M059J (cell line): Measurements from ENCODE around the gene PSMD11. TPM values are rescaled to one million over a fixed set of nuclear protein-coding genes. Genes with fewer than 3 reads are reported as not detected.
"Not testable (repeated sequence)": the region's sequence is repeated elsewhere in the genome, so short reads cannot be mapped to it uniquely, and the experiment has no call there.

Experiments used
- DNase-seq: peaks from one replicate; pipeline ENCODE4 v3.0.0-alpha.2; 2012; ENCODE audit warnings: low read depth
- total RNA-seq: library from RNA; depleted of rRNA; stranded (reverse); fragments of >200 nt; shearing (Covaris generic); gene quantifications from 2 replicates; pipeline ENCODE4 v1.2.3, GENCODE V29; 2014; rRNA removed

PSMD11 gene
- total RNA-seq = 70.0 and 102 TPM in 2 replicates

DNA sequence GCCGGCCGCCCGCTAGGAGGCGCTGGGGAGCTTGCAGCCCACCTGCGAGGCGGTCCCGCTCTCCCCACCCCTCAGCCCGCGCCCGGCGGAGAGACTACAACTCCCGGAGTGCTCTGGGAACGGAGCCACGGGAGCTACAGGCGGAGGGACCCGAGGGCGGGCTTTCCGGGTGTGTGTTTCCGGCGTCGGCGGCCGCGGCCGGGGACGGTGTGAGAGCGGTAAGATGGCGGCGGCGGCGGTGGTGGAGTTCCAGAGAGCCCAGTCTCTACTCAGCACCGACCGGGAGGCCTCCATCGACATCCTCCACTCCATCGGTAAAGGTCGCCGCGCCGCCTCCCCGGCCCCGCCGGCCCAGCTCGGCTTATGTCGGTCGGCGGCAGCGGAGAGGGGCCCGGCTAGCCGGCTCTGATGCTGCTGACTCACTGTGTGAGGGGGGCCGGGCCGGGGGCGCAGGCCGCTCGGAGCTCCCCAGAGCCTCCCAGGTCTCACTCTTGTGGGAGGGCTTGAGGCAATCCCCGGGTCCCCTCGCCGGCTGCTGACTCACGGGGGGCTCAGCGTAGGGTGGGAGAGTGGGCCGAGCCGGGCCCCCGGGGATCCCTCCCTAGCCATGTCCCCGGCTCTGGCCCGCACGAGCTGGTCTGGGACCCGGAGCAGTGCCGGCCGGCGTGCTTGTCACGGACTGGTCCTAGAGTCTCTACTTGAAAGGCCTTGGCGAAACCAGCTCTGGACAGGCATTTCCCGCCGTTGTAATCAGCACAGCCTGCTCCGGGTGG lies at the start of gene PSMD11:
TSS of gene PSMD11 (plus strand) at position 210 of the 773 bp plus-strand sequence. CDS start at position 224, 14 bp downstream.
- peak; percentile 94 for DNase-seq

DNA sequence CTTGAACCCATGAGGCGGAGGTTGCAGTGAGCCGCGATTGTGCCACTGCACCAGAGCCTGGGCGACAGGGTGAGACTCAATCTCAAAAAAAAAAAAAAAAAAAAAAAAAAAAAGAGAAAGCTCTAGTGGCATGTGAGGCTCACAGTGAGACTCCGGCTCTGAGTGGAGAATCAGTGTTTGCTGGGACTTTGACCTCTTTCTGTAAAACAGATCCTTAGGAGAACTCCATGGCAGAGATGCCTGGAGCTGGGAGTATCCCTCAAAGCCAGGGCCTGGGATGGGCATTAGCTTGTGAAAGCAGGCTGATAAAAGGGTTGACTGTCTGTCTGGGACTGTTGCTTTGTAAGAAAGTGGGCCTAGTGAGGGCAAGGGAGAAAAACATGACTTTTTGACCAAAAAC lies 48.0 kb upstream of the PSMD11 start:
- DNase-seq = no peak

DNA sequence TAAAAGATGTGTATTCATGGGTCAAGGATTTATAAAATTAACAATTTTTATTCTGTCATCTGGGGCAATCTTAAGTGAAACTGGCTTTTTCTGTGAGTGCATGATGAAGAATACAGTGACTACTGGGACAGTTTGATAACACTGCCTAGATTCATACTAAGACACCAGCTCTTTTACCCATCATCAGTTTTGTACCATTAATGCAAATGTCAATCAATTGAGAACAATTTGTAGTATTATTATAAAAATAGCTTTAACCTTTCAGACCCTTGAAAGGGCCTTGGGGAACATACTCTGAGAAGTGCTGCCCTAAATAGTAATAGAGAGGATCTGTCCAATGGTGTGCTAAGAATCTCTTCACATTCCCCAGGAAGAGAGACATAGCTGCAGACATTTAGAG lies 45.4 kb upstream of the PSMD11 start:
- no peak for DNase-seq

- not testable (repeated sequence) for DNase-seq
Measured at GRCh38 chr17:32410085-32410484, 34.2 kb upstream of the PSMD11 start.

DNA sequence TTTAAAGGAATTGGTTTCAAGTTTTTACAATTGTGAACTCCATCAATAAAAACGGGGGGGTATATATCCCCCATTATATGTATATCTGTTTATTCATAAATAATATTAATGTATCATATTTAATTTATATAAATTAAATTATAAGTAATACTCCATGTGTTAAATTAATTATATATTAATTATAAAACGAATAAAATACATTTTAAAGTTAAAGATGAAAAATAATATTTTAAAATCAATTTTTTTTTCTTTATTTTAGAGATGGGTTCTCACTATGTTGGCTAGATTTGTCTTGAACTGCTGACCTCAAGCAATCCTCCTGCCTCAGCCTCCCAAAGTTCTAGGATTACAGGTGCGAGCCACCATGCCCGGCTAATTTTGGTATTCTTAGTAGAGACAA lies 17.4 kb upstream of the PSMD11 start:
- DNase-seq = no peak

DNA sequence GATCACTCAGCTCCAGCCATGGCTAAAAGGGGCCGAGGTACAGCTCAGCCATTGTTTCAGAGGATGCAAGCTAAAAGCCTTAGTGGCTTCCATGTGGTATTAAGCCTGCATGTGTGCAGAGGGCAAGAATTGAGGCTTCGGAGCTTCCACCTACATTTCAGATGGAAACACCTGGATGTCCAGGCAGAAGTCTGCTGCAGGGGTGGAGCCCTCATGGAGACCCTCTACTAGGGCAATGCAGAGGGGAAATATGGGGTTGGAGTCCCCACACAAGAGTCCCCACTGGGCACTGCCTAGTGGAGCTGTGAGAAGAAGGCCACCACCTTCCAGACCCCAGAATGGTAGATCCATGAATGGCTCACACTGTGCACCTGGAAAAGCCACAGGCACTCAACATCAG lies 14.7 kb upstream of the PSMD11 start:
- DNase-seq = no peak

GRCh38 chr17:32440722-32441121 lies 3.6 kb upstream of the PSMD11 start:
- no peak for DNase-seq

DNA sequence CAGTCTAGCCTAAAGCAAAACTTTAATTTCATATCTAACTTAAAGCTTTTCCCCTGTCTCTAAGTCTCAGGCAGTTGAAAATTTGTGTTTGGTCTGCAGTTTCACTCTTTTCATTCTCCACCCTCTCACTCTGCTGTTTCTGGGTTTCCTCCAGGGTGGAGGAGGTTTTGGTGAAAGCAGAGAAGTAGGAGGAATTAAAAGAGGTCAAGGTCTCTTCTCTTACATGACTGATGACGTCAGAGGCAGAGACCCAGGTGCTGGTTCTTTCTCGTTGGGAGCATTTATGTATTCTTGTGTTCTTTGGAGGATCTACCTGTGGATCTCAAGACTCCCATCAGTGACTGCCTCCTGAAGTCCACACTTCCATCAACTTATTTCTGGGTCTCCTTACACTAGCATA lies 2.4 kb upstream of the PSMD11 start:
- no peak for DNase-seq

GRCh38 chr17:32443827-32444300 lies 446 bp upstream of the PSMD11 start:
- no peak for DNase-seq

- peak; percentile 75 for DNase-seq
Measured at GRCh38 chr17:32445074-32445415, 735 bp downstream of the PSMD11 start.

GRCh38 chr17:32445497-32445896 lies 1.2 kb downstream of the PSMD11 start:
- no peak for DNase-seq

DNA sequence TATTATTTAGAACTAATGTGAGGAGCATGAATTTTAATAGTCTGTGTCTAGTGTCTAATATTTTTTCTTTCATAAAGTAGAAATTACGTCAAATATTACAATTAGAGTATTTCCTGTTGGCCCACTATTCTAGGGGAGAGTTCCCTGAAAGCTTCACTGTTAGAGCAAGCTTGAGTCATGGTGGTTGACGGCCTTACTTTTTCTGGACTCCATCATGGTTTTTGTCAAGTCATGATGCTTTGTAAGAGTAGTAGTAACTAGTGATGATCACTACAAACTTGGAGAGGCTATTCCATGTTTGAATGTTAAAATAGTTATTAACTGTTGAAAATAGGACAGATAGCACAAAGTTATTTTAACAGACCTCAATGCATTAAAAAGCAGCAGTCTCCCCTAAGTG lies 1.7 kb downstream of the PSMD11 start:
- DNase-seq = no peak

DNA sequence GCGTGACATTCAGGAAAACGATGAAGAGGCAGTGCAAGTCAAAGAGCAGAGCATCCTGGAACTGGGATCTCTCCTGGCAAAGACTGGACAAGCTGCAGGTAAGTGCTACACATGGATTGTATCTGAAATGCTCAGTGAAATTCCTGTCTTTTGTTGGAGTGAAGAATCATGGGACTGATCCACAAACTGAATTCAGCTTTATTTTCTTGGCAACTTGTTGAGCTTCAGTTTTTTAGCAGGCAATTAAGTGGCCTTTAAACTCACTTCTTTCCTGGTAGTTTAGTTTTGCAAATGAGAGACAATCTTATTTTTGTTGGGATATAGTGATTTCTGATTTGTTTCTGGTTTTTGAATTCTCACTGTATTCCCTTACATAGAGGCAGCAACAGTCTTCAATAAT lies 2.6 kb downstream of the PSMD11 start:
- no peak for DNase-seq

- no peak for DNase-seq
Measured at GRCh38 chr17:32449963-32450362, 5.7 kb downstream of the PSMD11 start.

DNA sequence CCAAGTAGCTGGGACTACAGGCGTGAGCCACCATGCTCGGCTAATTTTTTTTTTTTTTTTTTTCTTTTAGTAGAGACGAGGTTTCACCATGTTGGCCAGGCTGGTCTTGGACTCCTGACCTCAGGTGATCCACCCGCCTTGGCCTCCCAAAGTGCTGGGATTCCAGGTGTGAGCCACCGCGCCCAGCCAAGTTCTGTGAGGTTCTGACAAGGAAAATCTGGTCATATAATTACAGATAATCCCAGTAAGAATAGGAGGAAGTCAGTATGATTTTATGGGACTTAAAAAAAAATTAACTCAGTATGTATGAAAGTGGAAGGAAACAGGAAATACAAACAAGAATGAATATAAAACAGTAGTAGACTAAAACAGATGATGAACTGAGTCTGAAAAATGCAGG lies 6.1 kb downstream of the PSMD11 start:
- DNase-seq = not testable (repeated sequence)

DNA sequence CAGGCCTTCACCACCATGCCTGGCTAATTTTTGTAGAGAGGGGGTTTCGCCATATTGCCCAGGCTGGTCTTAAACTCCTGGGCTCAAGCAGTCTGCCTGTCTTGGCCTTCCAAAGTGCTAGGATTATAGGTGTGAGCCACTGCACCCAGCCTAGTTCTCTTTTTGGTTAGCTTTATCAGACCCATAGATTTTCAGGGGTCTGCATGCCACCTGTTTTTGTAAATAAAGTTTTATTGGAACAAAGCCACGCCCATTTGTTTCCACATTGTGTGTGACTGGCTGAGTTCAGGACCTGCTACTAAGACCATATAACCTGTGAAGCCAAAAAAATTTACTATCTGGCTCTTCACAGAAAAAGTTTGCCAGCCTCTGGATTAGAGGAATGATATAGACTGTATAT lies 7.6 kb downstream of the PSMD11 start:
- DNase-seq = no peak

- DNase-seq = no peak
Measured at GRCh38 chr17:32452281-32452680, 8.0 kb downstream of the PSMD11 start.

- no peak for DNase-seq
Measured at GRCh38 chr17:32453370-32453769, 9.1 kb downstream of the PSMD11 start.

GRCh38 chr17:32458371-32458770 lies 14.1 kb downstream of the PSMD11 start:
- DNase-seq = no peak

GRCh38 chr17:32460054-32460453 lies 15.7 kb downstream of the PSMD11 start:
- no peak for DNase-seq

DNA sequence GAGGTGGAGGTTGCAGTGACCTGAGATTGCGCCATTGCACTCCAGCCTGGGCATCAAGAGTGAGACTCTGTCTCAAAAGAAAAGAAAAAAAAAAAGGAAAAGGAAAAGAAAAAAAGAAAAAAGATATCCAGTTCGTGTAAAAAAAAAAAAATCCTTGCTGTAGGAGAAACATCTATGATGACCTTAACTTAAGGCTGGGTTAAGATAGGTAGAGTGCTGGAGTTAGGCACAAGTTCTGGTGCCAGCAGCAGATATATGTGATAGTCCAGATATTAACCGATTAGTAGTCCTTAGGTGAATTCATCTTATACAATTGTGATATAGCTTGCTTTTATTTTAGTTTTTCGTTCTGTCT lies 17.2 kb downstream of the PSMD11 start:
- DNase-seq = no peak

DNA sequence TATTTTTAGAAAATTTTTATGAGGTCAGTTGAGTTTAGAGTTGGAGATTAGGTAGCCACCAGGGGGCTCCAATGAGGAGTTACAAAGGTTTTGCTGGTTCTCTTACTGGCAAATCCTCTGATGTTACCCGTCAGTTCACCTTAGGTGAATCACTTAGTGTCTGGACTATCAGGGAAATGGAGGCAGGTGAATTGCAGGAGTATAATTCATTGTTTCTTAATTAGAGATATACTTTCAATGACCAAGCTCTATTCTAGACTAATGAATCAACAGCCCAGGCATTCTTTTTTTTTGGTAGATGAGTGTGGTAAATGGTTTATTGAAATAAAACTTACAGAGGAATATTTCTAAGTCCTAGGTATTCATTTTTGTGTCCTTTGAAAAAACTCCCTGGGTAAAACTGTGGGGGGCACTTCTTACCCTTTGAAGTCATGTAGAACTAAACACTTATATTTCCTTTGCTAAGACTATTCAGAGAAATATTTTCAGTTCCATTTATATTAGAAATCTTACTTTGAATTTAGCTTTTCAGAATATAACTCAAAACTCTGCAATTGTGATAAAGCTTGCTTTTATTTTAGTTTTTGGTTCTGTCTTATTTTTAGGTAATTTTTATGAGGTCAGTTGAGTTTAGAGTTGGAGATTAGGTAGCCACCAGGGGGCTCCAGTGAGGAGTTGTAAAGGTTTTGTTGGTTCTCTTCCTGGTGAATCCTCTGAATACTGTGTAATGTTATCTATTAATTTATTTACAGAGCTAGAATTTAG lies 17.7 kb downstream of the PSMD11 start:
- DNase-seq = peak; percentile 51

- no peak for DNase-seq
Measured at GRCh38 chr17:32463304-32463703, 19.0 kb downstream of the PSMD11 start.
